GM23248 (cell line): Measurements from ENCODE around the gene VWA7. TPM values are rescaled to one million over a fixed set of nuclear protein-coding genes. Genes with fewer than 3 reads are reported as not detected.

Source experiments
- DNase-seq: peaks from one replicate; pipeline ENCODE4 v3.0.0-alpha.2; 2015
- H2AFZ ChIP-seq: fragments of 200-600 bp; sonication (generic); 2 replicates; pipeline ENCODE4 v1.6.1; 2016; ENCODE audit warnings: antibody characterized with exemption
- H3F3A ChIP-seq: fragments of 200-600 bp; sonication (generic); 2 replicates; pipeline ENCODE4 v1.6.1; 2016; ENCODE audit warnings: mild to moderate bottlenecking, antibody characterized with exemption, mixed run types; ENCODE audit not compliant: insufficient read depth
- H3K27ac ChIP-seq: fragments of 200-600 bp; sonication (generic); 2 replicates; pipeline ENCODE4 v1.5.1; 2016; ENCODE audit warnings: mild to moderate bottlenecking
- H3K27me3 ChIP-seq: fragments of 200-600 bp; sonication (generic); replicated peaks from 2 replicates; pipeline ENCODE4 v1.6.1; 2016; ENCODE audit warnings: mild to moderate bottlenecking; ENCODE audit not compliant: insufficient read depth
- H3K36me3 ChIP-seq: fragments of 200-600 bp; sonication (generic); 2 replicates; pipeline ENCODE4 v1.6.1; 2016; ENCODE audit warnings: low read depth, mild to moderate bottlenecking
- H3K4me1 ChIP-seq: fragments of 200-600 bp; sonication (generic); 2 replicates; pipeline ENCODE4 v1.6.1; 2016; ENCODE audit warnings: mild to moderate bottlenecking; ENCODE audit not compliant: insufficient read depth
- H3K4me2 ChIP-seq: fragments of 200-600 bp; sonication (generic); one replicate; pipeline ENCODE4 v1.6.1; 2016; ENCODE audit warnings: mild to moderate bottlenecking; ENCODE audit not compliant: unreplicated experiment
- H3K4me3 ChIP-seq: fragments of 200-600 bp; sonication (generic); 2 replicates; pipeline ENCODE4 v1.5.1; 2016; ENCODE audit warnings: mild to moderate bottlenecking
- H3K79me2 ChIP-seq: fragments of 200-600 bp; sonication (generic); 2 replicates; pipeline ENCODE4 v1.6.1; 2016; ENCODE audit warnings: mild to moderate bottlenecking; ENCODE audit not compliant: insufficient read depth
- H3K9ac ChIP-seq: fragments of 200-600 bp; sonication (generic); 2 replicates; pipeline ENCODE4 v1.6.1; 2016; ENCODE audit warnings: mild to moderate bottlenecking
- H3K9me2 ChIP-seq: fragments of 200-600 bp; sonication (generic); 2 replicates; pipeline ENCODE4 v1.6.1; 2016; ENCODE audit warnings: mixed run types, mild to moderate bottlenecking, moderate library complexity; ENCODE audit not compliant: insufficient read depth
- H3K9me3 ChIP-seq: fragments of 200-600 bp; sonication (generic); one replicate; pipeline ENCODE4 v1.6.1; 2017; ENCODE audit warnings: low read depth
- H4K20me1 ChIP-seq: fragments of 200-600 bp; sonication (generic); 2 replicates; pipeline ENCODE4 v1.6.0; 2016; ENCODE audit not compliant: insufficient read depth
- EZH2 ChIP-seq: fragments of 200-600 bp; sonication (generic); IDR thresholded peaks from 2 replicates; pipeline ENCODE4 v1.6.1; 2018; ENCODE audit warnings: antibody characterized with exemption, mild to moderate bottlenecking; ENCODE audit not compliant: insufficient read depth, poor library complexity, severe bottlenecking
- EZH2phosphoT487 ChIP-seq: fragments of 200-600 bp; sonication (generic); IDR thresholded peaks from 2 replicates; pipeline ENCODE4 v1.6.1; 2018; ENCODE audit warnings: antibody characterized with exemption, moderate library complexity, mild to moderate bottlenecking, low read depth; ENCODE audit not compliant: insufficient read depth
- WGBS, 2 experiments: methylation state at CpG; one replicate each; pipeline ENCODE4 v1.1.6; 2015 to 2017; ENCODE audit warnings: low lambda C conversion rate in 2 of 2, low coverage in 1 of 2; ENCODE audit errors: missing lambda C conversion rate in 2 of 2; 5-methylcytosine and 5-hydroxymethylcytosine counted together
- in situ Hi-C: fragments of 300-500 bp; cut with MboI; formaldehyde crosslinking; loops from 2 replicates; pipeline ENCODE4 v1.15.0; 2020
- polyA plus RNA-seq: library from polyadenylated mRNA; unstranded; fragments of >200 nt; fragmentation: Nextera tagmentation; extraction: Ambion mirVana; gene quantifications from 2 replicates; pipeline ENCODE4 v1.2.1, GENCODE V29; 2016
- total RNA-seq: library from RNA; depleted of rRNA; stranded (reverse); fragments of >200 nt; shearing (Covaris generic); gene quantifications from 2 replicates; pipeline ENCODE4 v1.2.3, GENCODE V29; 2014

The VWA7 gene
- total and polyA plus RNA-seq, 2 experiments from 2014 or later, result 0.54 to 0.56 TPM

DNA sequence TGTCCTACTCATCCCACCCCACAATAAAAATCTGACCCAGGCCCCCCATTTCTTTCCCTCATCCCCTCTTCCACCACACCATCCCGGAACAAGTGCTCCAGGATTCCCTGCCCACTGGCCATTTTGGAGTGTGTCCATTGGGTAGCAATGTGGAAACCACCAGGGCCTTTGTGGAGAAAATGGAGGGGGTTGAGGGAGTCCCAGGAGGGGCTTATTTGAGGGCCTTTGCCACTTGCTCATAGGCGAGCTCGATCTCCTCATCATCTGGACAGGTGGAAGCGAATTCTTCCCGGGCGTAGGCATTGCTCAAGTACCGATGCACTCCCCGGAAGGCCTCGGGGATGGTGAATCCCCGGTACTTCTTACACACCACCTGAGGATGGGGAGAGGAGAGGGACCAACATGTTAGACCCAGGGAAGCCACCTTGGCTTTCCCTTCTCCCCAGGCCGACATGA lies 46.5 kb downstream of the VWA7 start:
- Histone ChIP-seq H3K9me3 (no peaks in the 10 kb centered on the region), H4K20me1 (no peaks in the 10 kb centered on the region), H3K4me3 (peak overlapping the region; percentile 75), H3K36me3 (peaks cover 44% of the 10 kb centered on the region), H3K9me2 (no peaks in the 10 kb centered on the region), H2AFZ (no peak overlapping the region), H3K27me3 (no peaks in the 10 kb centered on the region), H3K79me2 (peaks cover 38% of the 10 kb centered on the region), H3K4me2 (peak overlapping the region; percentile 87), H3K9ac (peak overlapping the region; percentile 81), H3K4me1 (peaks cover 19% of the 10 kb centered on the region), H3F3A (peaks cover 44% of the 10 kb centered on the region), H3K27ac (peak overlapping the region; percentile 78)
- WGBS, 2 experiments, result 77 to 82% methylated on average over 11 of the region's 11 CpGs
- no peak for TF ChIP-seq EZH2phosphoT487
- TF ChIP-seq EZH2, result no peak
- in situ Hi-C loops, result no loop called here
- DNase-seq, result no peak

DNA sequence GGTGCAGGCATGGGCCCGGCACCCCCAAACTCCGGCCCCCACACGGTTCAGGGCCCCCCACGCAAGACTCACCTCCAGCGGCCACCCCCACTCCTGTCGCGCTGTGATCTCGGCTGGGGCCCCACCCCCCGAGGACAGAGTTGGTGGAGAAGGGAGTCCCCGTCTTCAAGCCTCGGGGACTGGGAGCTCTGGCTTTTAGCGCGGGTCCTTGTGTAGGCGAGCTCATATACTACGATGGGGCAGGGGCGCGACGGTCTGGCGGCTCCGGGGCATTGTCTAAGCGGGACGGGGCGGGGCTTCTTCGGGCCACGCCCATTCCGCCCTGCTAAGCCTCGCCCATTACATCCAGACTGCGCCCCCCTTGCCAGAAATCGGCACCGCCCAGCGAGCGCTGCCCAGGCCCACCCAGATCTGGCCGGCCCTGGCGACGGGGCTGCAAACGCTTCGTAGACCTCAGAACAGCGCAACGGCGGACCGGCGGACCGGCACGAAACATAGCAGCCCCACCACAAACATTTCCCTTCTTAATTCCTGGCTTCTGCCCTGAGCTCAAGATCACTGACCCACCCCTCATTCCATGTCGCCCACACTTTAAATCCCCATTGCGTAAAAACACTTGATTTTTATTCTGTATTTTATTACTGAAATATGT lies 47.0 kb downstream of the VWA7 start:
- peak; percentile 90 for DNase-seq
- peaks cover 44% of the 10 kb centered on the region for H3K36me3 ChIP-seq
- peak overlapping the region; percentile 70 for H2AFZ ChIP-seq

DNA sequence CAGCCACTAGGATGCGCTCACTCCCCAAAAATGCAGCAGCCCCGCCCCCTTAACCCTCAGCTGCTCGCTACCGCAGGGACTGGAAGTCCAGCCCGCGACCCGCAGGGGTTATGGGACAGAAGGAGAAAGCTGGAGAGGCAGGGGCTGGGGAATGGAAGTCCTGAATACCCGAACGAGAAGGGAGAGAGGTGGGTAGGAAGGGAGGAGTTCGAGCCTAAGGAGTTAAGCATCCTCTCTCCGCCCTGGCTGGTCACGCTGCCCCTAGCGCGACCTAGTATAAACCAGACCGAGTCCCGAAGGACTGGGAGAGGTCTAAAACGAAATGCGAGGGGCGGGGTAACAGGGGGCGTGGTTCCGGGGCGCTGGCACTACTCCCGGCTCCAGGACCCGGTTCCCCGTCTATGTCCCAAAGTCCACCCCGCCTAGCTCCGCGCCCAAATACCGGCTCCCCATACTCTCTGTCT lies 47.6 kb downstream of the VWA7 start:
- H3K27ac ChIP-seq, result peak overlapping the region; percentile 78
- no peak for TF ChIP-seq EZH2
- TF ChIP-seq EZH2phosphoT487, result no peak
- peaks cover 27% of the 10 kb centered on the region for H3K79me2 ChIP-seq
- H3K4me1 ChIP-seq, result peaks cover 19% of the 10 kb centered on the region
- no peaks in the 10 kb centered on the region for H3K9me2 ChIP-seq
- H3K27me3 ChIP-seq, result no peaks in the 10 kb centered on the region
- H3K9me3 ChIP-seq, result no peaks in the 10 kb centered on the region
- peak overlapping the region; percentile 87 for H3K4me2 ChIP-seq
- H3K36me3 ChIP-seq, result peaks cover 44% of the 10 kb centered on the region
- 0 to 1% methylated on average over 21 to 29 of the region's 29 CpGs for WGBS, 2 experiments
- H3K9ac ChIP-seq, result peak overlapping the region; percentile 81
- no peaks in the 10 kb centered on the region for H4K20me1 ChIP-seq
- in situ Hi-C loops, result no loop called here
- peak overlapping the region; percentile 75 for H3K4me3 ChIP-seq
- peak overlapping the region; percentile 70 for H2AFZ ChIP-seq
- DNase-seq, result peak; percentile 96
- peaks cover 36% of the 10 kb centered on the region for H3F3A ChIP-seq

More for the DNA sequence above, 47.0 kb downstream of the VWA7 start:
- H3K4me3 ChIP-seq, result peak overlapping the region; percentile 75
- peak overlapping the region; percentile 78 for H3K27ac ChIP-seq
- H3K9ac ChIP-seq, result peak overlapping the region; percentile 81
- no peaks in the 10 kb centered on the region for H3K9me2 ChIP-seq
- in situ Hi-C loops, result no loop called here
- 1 to 3% methylated on average over 33 to 40 of the region's 46 CpGs for WGBS, 2 experiments
- no peaks in the 10 kb centered on the region for H3K9me3 ChIP-seq
- peak overlapping the region; percentile 87 for H3K4me2 ChIP-seq
- no peaks in the 10 kb centered on the region for H3K27me3 ChIP-seq
- H4K20me1 ChIP-seq, result no peaks in the 10 kb centered on the region
- H3K79me2 ChIP-seq, result peaks cover 33% of the 10 kb centered on the region
- H3K4me1 ChIP-seq, result peaks cover 19% of the 10 kb centered on the region
- TF ChIP-seq EZH2phosphoT487 (no peak), EZH2 (no peak)
- peaks cover 40% of the 10 kb centered on the region for H3F3A ChIP-seq

DNA sequence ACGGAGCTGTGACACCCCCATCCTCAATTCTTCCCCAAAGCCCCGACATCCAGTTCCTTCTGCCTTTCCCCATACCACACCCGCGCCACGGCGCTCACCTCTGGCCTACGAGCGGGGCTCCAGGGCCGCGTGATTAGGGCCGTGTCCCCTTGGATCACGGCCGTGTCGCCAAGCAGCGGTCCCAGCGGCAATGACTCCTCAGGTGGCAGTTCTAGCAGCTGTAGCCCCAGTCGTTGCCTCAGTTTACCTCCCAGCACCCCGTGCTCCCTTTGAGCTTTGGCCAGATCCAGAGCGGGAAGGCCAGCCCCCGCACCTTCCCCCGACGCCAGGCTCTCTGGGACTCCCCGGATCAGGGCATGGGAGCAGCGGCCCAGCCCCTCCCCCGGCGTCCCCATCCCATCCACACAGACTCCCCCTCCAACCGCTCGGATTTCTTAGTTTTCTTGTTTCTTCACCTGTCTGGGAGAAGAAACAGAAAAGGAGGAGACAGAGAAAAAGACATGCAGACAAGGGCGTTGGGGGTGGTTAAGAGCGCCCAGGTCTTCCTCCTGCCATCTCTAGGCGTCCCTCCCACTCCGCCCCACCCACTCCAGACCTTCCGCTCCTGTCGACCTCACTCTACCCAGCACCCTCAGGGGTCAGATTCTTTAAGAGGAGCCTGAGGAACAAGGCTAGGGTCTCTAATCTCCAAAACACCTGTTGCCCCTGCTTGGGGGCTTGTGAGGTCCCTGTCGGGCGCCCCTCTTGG lies 48.2 kb downstream of the VWA7 start, which contains the start of gene DDAH2:
TSS of gene DDAH2 (minus strand) at position 533 of the 748 bp plus-strand sequence. CDS start at position 395, 138 bp downstream.
- no peak for DNase-seq
- whole genome bisulfite sequencing, 2 experiments, result 4% methylated on average over 34 to 36 of the region's 36 CpGs

More for the DNA sequence above, 48.2 kb downstream of the VWA7 start, which contains the start of gene DDAH2:
- no peak for TF ChIP-seq EZH2phosphoT487
- TF ChIP-seq EZH2, result no peak
- peak within 1 kb of the TSS; percentile 70 for H2AFZ ChIP-seq
- peak within 1 kb of the TSS; percentile 75 for H3K4me3 ChIP-seq
- H3K27ac ChIP-seq, result peak within 1 kb of the TSS; percentile 78
- peaks cover 21% of the 10 kb centered on the region for H3K79me2 ChIP-seq
- H3K27me3 ChIP-seq, result no peaks in the 10 kb centered on the region
- H3K9me3 ChIP-seq, result no peaks in the 10 kb centered on the region
- H3K4me2 ChIP-seq, result peak within 1 kb of the TSS; percentile 87
- H3F3A ChIP-seq, result peaks cover 32% of the 10 kb centered on the region
- in situ Hi-C loops, result no loop called here
- H3K9ac ChIP-seq, result peak within 1 kb of the TSS; percentile 81
- peaks cover 44% of the 10 kb centered on the region for H3K36me3 ChIP-seq
- no peaks in the 10 kb centered on the region for H4K20me1 ChIP-seq
- H3K9me2 ChIP-seq, result no peaks in the 10 kb centered on the region
- H3K4me1 ChIP-seq, result peaks cover 13% of the 10 kb centered on the region; the same call in 1 of the 2 replicates
